CD4-positive, alpha-beta T cell treated with Interleukin-6 for 4 hours (primary cell): Measurements from ENCODE around the gene CHRM2.

Experiments
- DNase-seq: peaks from one replicate; pipeline ENCODE4 v3.0.0-alpha.2; 2020; ENCODE audit warnings: mixed read lengths

CHRM2 gene

DNA sequence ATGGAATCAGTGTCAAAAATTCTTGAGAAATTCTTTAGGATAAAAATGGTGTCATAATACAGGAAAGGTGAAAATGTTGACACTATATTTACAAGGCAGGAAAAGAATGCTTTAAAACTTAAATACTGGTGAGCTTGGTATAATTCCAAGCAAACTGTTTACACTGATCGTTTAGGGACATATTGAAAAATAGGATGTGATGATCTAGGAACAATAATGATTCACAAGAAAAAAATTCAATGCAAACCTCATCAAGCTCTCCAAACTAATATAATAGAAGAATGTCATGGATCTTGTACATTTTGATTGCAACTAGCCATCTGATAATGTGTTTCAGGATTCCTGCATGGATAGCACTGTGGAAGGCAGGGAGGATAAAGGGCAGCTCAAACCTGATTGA is 98.4 kb downstream of the CHRM2 start:
- DNase-seq: no peak

DNA sequence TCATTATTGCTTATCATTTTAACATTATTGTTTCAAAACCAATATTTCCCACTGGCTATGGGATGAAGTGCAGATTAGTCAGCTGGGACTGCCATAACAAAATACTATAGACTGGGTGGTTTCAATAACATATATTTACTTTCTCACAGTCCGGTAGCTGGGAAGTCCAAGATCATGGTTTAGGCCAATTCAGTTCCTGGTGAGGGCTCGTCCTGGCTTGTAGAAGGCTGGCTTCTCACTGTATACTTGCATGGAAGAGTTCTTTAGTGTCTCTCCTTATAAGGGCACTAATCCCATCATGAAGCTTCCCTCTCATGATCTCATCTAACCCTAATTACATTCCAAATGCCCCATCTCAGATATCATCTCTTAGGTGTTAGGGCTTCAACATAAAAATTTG is 101.3 kb downstream of the CHRM2 start:
- no peak for DNase-seq

- no peak for DNase-seq
Observed at GRCh38 chr7:136971776-136972175, 103.3 kb downstream of the CHRM2 start.

DNA sequence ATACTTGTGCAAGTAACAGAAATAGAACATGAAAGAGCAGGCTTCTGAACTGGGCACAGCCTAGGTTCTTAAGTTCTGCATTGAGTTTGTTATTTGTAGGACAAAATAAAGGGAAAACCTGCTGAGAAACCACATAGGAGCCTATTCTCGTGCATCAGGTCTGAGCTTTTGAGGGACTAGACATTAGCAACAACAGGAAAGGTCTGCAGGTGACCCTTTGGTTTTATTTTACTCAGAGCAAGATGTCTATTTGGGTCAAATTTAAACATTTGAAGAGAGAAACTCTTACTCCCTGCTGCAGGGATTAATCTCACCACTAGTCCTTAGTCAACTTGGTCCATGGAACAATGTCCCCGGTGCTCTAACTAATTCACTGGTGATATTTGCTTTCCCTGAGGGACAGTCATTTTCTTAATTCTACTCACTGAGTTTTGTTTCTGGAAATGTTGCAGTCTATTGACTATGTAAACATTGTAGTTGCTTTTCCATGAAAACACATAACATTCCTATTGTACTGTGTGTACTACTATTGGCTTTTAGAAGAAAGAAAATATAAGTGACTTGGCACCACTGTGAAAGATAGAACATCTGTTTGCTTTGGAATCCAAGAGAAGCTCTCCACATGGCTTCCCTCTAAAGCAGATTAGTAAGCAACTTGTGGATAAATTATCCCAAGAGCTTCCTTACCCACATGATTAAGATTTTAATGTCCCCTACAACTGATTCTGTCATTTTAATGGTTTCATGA is 108.2 kb downstream of the CHRM2 start:
- no peak for DNase-seq

DNA sequence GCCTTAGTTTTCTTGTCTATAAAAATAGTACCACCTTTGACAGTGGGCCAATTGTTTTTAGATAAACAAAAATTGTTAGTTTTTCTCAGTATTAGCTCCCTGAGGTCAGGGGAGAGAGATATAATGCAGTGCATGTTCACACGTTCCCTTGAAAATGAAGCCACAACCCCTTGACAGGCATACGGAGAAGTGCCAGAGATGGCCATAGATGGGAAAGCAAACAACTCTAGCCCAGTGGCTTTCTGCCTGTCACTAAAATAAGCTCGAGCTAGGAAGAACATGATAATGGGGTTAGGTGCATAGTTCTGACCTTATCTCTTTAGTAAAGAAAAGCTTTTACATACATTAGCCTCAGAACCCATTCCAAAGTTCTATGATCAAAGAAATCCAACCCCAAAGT is 124.9 kb downstream of the CHRM2 start:
- no peak for DNase-seq

GRCh38 chr7:136997735-136998134 is 129.3 kb downstream of the CHRM2 start:
- no peak for DNase-seq

- DNase-seq: no peak
Observed at GRCh38 chr7:136998495-136998894, 130.0 kb downstream of the CHRM2 start.

DNA sequence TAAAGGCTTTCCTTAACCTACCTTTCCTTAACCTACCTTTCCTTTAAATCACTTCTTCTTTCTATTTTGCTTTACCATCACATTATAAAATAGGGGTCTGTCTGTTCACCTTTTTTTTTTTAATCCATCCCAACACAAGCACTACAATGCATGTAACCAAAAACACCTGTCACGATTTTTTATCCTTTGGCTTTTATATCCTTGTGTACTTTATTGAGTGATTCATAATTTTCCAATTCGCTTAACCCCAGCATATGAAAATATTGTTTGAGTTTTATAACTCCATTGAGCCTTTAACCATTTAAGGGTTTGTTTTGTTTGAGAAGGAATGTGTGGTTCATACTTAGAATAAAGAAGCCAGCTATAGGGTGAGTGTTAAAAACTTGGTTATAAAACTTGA is 132.2 kb downstream of the CHRM2 start:
- DNase-seq: no peak

GRCh38 chr7:137001041-137001440 is 132.6 kb downstream of the CHRM2 start:
- DNase-seq: no peak

- DNase-seq: no peak
Observed at GRCh38 chr7:137001478-137001877, 133.0 kb downstream of the CHRM2 start.

GRCh38 chr7:137003086-137003485 is 134.6 kb downstream of the CHRM2 start:
- no peak for DNase-seq

DNA sequence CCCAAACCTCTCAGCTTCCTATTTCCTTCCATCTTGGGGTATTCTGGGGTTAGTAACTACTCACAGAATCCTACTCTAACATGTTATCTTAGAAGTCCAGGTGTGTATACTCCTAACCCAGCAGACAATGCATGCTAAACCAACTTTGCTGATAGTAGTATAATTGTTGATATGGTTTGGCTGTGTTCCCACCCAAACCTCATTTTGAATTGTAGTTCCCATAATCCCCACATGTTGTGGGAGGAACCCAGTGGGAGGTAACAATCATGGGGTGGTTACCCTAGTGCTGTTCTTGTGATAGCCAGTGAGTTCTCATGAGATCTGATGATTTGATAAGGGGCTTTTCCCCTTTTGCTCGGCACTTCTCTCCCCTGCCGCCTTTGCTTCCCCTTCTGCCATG is 135.1 kb downstream of the CHRM2 start:
- DNase-seq: no peak

DNA sequence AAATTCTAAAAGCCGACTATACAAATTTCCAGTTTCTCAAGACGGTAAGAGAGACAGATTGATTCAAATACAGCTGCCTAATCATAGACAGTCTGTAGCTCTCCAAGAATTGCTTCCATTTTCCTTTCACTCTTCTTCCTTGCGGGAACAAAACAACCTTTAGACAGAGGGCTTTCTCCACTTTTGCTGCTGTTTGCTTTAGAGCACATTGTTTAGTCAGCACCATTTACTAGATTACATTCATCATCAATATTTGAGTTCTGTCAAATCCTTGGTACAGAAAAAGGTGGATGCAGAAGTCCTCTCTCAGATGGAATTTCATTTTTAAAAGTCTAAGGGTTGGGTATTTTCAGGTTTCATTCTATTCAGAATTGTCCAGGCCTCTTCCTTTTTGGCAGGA is 137.4 kb downstream of the CHRM2 start:
- no peak for DNase-seq

GRCh38 chr7:137006293-137006692 is 137.8 kb downstream of the CHRM2 start:
- DNase-seq: no peak

- DNase-seq: no peak
Observed at GRCh38 chr7:137007001-137007694, 138.7 kb downstream of the CHRM2 start.

GRCh38 chr7:137009404-137009803 is 141.0 kb downstream of the CHRM2 start:
- no peak for DNase-seq

DNA sequence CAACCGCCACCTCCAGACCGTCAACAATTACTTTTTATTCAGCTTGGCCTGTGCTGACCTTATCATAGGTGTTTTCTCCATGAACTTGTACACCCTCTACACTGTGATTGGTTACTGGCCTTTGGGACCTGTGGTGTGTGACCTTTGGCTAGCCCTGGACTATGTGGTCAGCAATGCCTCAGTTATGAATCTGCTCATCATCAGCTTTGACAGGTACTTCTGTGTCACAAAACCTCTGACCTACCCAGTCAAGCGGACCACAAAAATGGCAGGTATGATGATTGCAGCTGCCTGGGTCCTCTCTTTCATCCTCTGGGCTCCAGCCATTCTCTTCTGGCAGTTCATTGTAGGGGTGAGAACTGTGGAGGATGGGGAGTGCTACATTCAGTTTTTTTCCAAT is 146.6 kb downstream of the CHRM2 start:
- DNase-seq: no peak

GRCh38 chr7:137017221-137017620 is 148.8 kb downstream of the CHRM2 start:
- DNase-seq: no peak

- no peak for DNase-seq
Observed at GRCh38 chr7:137018468-137018867, 150.0 kb downstream of the CHRM2 start.

DNA sequence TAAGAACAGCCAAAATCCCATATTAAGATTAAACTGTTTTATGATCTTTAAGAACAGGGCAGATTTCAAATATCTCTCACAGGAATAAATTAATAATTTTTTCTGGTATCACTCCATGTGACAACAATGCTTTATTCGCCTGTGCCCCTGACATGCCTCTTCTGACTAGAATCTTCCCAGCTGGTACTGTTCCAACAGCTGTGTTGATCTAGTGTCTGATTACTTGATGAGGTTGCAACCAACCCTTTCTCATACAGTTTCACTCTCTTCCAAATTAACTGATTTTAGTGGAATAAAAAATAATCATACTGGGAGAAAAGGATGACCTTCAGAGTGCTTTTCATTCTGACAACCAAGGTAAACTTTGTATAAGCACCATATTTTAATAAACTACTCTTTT is 151.9 kb downstream of the CHRM2 start:
- DNase-seq: no peak

DNA sequence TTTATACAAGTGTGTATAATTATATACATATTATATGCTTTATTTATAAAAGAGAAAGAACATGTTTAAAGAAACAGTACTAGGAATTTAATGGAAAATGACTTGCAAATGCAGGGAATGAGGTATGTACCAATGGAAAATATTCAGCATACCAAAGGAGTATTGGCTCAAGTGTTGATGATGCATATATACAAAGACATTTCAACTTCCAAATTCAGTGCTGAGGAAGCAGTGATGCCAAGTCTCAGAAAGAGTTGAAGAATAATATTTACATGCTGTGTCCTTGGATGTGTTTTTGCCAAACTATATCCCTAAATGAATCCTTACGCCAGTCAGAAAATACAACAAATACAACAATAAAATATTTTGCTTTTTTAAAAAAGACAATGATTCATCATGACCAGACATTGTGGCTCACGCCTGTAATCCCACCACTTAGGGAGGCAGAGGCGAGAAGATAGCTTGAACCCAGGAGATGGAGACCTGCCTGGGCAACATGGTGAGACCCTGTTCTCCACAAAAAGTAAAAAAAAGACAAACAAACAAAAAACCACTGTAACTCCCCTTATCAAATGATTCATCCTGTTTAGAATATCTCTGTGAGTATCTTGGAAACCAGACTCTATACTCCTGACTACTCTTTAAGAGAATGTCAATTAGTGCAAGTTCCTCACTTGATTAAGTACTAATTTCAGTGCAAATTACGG is 157.2 kb downstream of the CHRM2 start:
- DNase-seq: no peak

DNA sequence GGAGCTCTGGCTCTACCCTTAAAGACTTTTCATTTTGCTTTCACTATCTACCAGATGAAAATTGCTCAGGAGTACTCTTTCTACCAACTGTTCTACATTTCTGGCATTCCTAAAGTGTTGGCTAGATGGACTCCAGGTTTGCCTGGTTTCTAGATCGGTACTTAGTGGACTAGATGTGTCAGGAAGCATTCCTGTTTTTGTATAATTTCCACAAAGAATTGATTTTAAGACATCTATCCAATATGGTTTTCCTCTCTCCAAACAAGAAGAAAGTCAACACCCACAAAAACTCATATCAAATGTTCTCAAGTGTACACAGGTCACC is 157.7 kb downstream of the CHRM2 start:
- no peak for DNase-seq

DNA sequence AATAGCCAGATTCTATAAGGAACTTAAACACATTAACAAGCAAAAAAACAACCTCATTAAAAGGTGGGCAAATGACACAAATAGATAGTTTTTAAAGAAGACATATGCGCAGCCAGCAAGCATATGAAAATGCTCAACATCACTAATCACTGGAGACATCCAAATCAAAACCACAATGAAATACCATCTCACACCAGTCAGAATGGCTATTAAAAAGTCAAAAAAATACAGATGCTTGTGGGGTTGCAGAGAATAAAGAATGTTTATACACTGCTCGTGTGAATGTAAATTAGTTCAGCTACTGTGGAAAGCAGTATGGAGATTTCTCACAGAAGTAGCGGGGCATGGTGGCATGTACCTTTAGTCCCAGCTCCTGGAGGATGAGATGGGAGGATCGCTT is 164.0 kb downstream of the CHRM2 start:
- no peak for DNase-seq

GRCh38 chr7:137036768-137037167 is 168.3 kb downstream of the CHRM2 start:
- no peak for DNase-seq
